KMS-11 (cell line): ENCODE data around the gene PARP1.

Experiments
- H2AFZ ChIP-seq: fragments of 200-600 bp; sonication (generic); 2 replicates; pipeline ENCODE4 v1.6.1; 2016; ENCODE audit warnings: antibody characterized with exemption, mixed run types, low read depth
- H3K27ac ChIP-seq: fragments of 200-600 bp; sonication (generic); 2 replicates; pipeline ENCODE4 v1.6.1; 2016; ENCODE audit warnings: mild to moderate bottlenecking, mixed run types
- H3K27me3 ChIP-seq: fragments of 200-600 bp; sonication (generic); 2 replicates; pipeline ENCODE4 v1.6.1; 2017; ENCODE audit warnings: mild to moderate bottlenecking, low read depth, mixed run types, moderate library complexity; ENCODE audit not compliant: insufficient read depth
- H3K36me3 ChIP-seq: fragments of 200-600 bp; sonication (generic); 2 replicates; pipeline ENCODE4 v1.6.1; 2017; ENCODE audit warnings: mild to moderate bottlenecking, mixed run types; ENCODE audit not compliant: insufficient read depth
- H3K4me1 ChIP-seq: fragments of 200-600 bp; sonication (generic); 2 replicates; pipeline ENCODE4 v1.6.1; 2016; ENCODE audit warnings: mild to moderate bottlenecking, low read depth, mixed run types; ENCODE audit not compliant: poor library complexity, severe bottlenecking
- H3K4me2 ChIP-seq: fragments of 200-600 bp; sonication (generic); 2 replicates; pipeline ENCODE4 v1.7.0; 2016; ENCODE audit warnings: mild to moderate bottlenecking, mixed run types
- H3K4me3 ChIP-seq: fragments of 200-600 bp; sonication (generic); IDR thresholded peaks from 2 replicates; pipeline ENCODE4 v1.6.1; 2017; ENCODE audit warnings: low read depth, low read length, mixed read lengths; ENCODE audit not compliant: insufficient read depth
- H3K79me2 ChIP-seq: fragments of 200-600 bp; sonication (generic); 2 replicates; pipeline ENCODE4 v1.6.1; 2016; ENCODE audit warnings: low read depth, mixed run types; ENCODE audit not compliant: insufficient read depth
- H3K9ac ChIP-seq: fragments of 200-600 bp; sonication (generic); 2 replicates; pipeline ENCODE4 v1.6.1; 2016; ENCODE audit warnings: mild to moderate bottlenecking, mixed run types
- H4K20me1 ChIP-seq: fragments of 200-600 bp; sonication (generic); 2 replicates; pipeline ENCODE4 v1.6.1; 2016; ENCODE audit warnings: mild to moderate bottlenecking, mixed run types; ENCODE audit not compliant: insufficient read depth
- TF ChIP-seq, protein P1 (sequence below): fragments of 200-600 bp; sonication (generic); conservative IDR thresholded peaks from 2 replicates; pipeline ENCODE4 v1.6.1; 2017; ENCODE audit warnings: low read depth, mild to moderate bottlenecking, antibody characterized with exemption, low read length, moderate library complexity, mixed read lengths

Gene PARP1

DNA sequence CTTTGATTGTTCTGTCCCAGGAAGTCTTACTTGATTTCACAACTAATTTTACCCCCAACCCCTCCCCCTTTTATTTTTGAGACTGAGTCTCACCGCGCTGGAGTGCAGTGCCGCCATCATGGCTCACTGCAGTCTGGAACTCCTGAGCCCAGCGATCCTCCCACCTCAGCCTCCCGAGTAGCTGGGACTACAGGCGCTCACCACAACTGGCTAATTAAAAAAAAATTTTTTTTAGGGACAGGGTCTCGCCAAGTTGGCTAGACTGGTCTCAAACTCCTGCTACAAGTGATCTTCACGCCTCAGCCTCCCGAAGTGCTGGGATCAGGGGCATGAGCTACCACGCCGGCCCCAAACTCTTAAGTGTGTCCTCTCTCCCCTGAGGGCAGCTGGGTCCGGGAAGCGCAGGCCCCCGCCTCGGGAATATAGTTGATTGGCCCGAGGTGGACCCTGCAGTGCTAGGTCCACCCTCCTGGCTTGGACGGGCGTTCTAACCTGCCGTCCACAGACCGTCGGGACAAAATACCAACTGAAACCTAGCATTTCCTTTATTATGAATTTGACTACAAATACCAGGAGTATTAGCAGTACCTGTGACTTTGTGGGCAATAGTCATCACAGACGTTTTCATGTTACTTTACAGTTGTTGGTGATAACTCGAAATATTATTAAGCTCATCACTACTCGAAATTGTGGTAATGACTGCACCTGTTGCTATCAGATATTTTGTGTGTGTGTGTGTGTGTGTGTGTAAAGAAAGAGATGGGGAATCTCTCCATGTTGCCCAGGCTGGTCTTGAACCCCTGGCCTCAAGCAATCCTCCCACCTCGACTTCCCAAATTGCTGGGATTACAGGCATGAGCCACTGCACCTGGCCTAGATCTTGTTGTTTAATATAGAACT lies 642 bp upstream of the PARP1 start:
- TF ChIP-seq, protein P1, sequence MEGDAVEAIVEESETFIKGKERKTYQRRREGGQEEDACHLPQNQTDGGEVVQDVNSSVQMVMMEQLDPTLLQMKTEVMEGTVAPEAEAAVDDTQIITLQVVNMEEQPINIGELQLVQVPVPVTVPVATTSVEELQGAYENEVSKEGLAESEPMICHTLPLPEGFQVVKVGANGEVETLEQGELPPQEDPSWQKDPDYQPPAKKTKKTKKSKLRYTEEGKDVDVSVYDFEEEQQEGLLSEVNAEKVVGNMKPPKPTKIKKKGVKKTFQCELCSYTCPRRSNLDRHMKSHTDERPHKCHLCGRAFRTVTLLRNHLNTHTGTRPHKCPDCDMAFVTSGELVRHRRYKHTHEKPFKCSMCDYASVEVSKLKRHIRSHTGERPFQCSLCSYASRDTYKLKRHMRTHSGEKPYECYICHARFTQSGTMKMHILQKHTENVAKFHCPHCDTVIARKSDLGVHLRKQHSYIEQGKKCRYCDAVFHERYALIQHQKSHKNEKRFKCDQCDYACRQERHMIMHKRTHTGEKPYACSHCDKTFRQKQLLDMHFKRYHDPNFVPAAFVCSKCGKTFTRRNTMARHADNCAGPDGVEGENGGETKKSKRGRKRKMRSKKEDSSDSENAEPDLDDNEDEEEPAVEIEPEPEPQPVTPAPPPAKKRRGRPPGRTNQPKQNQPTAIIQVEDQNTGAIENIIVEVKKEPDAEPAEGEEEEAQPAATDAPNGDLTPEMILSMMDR: 0 out of 2 replicates have a peak, but pooled peaks have one; percentile 29
- Histone ChIP-seq H3K27me3 (no peaks in the 10 kb centered on the region), H2AFZ (peak overlapping the region; percentile 81), H3K79me2 (peaks cover 38% of the 10 kb centered on the region), H3K36me3 (no peaks in the 10 kb centered on the region), H3K4me2 (peak overlapping the region; percentile 51), H3K9ac (peak overlapping the region; percentile 95; the same call in 1 of the 2 replicates), H4K20me1 (peaks cover 23% of the 10 kb centered on the region), H3K4me3 (peak overlapping the region; percentile 4), H3K4me1 (peaks cover 34% of the 10 kb centered on the region), H3K27ac (peak overlapping the region; percentile 94)

DNA sequence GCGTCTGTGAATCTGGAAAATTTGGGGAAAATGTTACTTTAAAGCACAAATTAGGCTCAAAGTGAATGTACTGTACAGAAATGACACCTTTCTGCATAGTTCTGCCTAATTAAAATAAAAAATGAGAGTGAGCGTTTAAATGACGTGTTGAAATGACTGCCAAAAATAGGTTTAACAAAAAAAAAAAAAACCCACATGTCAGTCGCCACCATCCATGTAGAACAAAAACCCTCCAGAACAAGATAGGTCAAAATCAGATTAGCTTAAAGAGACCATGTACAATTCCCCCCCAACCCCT lies 745 bp downstream of the PARP1 start:
- peak overlapping the region; percentile 95 for H3K9ac ChIP-seq
- peaks cover 36% of the 10 kb centered on the region for H4K20me1 ChIP-seq
- H3K27me3 ChIP-seq: no peaks in the 10 kb centered on the region
- peak overlapping the region; percentile 67; the same call in 1 of the 2 replicates for H2AFZ ChIP-seq
- peak overlapping the region; percentile 94 for H3K27ac ChIP-seq
- peak overlapping the region; percentile 80 for H3K4me3 ChIP-seq
- H3K4me1 ChIP-seq: peaks cover 44% of the 10 kb centered on the region
- peak overlapping the region; percentile 80 for H3K4me2 ChIP-seq
- TF ChIP-seq, protein P1: no peak
- peaks cover 4% of the 10 kb centered on the region; the same call in 1 of the 2 replicates for H3K36me3 ChIP-seq
- H3K79me2 ChIP-seq: peaks cover 52% of the 10 kb centered on the region

- Histone ChIP-seq H3K9ac (peak overlapping the region; percentile 95), H3K4me2 (peak overlapping the region; percentile 80), H3K4me1 (peaks cover 44% of the 10 kb centered on the region), H2AFZ (no peak overlapping the region), H3K27me3 (no peaks in the 10 kb centered on the region), H4K20me1 (peaks cover 36% of the 10 kb centered on the region), H3K27ac (peak overlapping the region; percentile 94), H3K4me3 (peak overlapping the region; percentile 80), H3K36me3 (peaks cover 12% of the 10 kb centered on the region; the same call in 1 of the 2 replicates), H3K79me2 (peaks cover 59% of the 10 kb centered on the region)
- TF ChIP-seq, protein P1: no peak
Observed at GRCh38 chr1:226406401-226406881, 1.5 kb downstream of the PARP1 start.

DNA sequence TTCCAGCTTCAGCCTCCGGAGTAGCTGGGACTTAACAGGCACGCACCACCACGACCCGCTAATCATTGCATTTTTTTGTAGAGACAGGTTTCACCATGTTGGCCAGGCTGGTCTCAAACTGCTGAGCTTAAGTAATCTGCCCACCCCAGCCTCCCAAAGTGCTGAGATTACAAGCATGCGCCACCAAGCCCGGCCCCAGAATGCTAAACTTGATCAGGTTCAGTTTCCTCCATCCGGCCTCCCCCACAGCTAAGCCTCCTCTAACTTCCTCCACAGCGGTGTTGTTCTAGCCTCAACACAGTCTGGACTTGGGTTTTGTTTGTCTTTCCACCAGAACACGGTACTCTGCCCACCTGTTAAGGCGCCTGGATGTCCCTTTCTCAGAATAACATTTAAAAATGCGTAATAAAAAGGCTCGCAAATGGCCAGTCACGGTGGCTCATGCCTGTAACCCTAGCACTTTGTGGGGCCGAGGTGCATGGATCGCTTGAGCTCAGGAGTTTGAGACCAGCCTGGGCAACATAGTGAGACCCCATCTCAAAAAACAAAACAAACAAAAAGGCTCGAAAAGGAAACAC lies 2.4 kb downstream of the PARP1 start:
- peaks cover 68% of the 10 kb centered on the region for H3K79me2 ChIP-seq
- peak overlapping the region; percentile 80 for H3K4me2 ChIP-seq
- TF ChIP-seq, protein P1: no peak
- peaks cover 49% of the 10 kb centered on the region for H3K4me1 ChIP-seq
- peaks cover 44% of the 10 kb centered on the region for H4K20me1 ChIP-seq
- no peak overlapping the region for H3K4me3 ChIP-seq
- H3K27ac ChIP-seq: peak overlapping the region; percentile 94; the same call in 1 of the 2 replicates
- no peak overlapping the region for H2AFZ ChIP-seq
- peaks cover 21% of the 10 kb centered on the region; the same call in 1 of the 2 replicates for H3K36me3 ChIP-seq
- H3K9ac ChIP-seq: peak overlapping the region; percentile 95; the same call in 1 of the 2 replicates
- H3K27me3 ChIP-seq: no peaks in the 10 kb centered on the region
